A549 (cell line): ENCODE results near the gene ARMC9. TPM values are rescaled to one million over a fixed set of nuclear protein-coding genes. Genes with fewer than 3 reads are reported as not detected.

ENCODE experiments used
- ATAC-seq, 2 experiments: fragments of 200-7000 bp in 1 of 2; fragments of >200 bp in 1 of 2; cut with Nextera tagmentation in 1 of 2; cut with Tn5 transposase in 1 of 2; 3 replicates each; pipeline versions ENCODE4 v1.8.0 to v1.9.1; 2018 to 2020; ENCODE audit warnings: mild to moderate bottlenecking in 1 of 2, moderate library complexity in 1 of 2
- CTCF ChIA-PET: fragments of 300-600 bp; sonication (Branson Sonifier 250); formaldehyde crosslinking; extraction: SDS; loops from one replicate; lab custom pipeline; 2021; ENCODE audit warnings: antibody characterized with exemption, inconsistent platforms; lab: Yijun Ruan, JAX
- POLR2A ChIA-PET: fragments of 350-600 bp; formaldehyde crosslinking; extraction: SDS; loops from one replicate; lab custom pipeline; 2021; ENCODE audit warnings: antibody characterized with exemption, inconsistent platforms; lab: Yijun Ruan, JAX
- DNase-seq, 2 experiments: peaks; one replicate each; pipeline versions ENCODE4 v3.0.0 to v3.0.0-alpha.2; 2011 to 2016; ENCODE audit warnings: low read depth in 1 of 2, low spot score in 1 of 2
- FAIRE-seq: peaks from 2 replicates; lab custom pipeline; 2011; peaks lifted over from hg19 to GRCh38; lab: Jason Lieb, UNC
- H3K27ac ChIP-seq, 2 experiments: fragments of >200 bp; sonication (Bioruptor Twin); formaldehyde crosslinking; 3 replicates each; pipeline ENCODE4 v1.5.1; 2016 to 2017
- H3K4me1 ChIP-seq: fragments of >200 bp; sonication (Bioruptor Twin); formaldehyde crosslinking; 3 replicates; pipeline ENCODE4 v1.6.1; 2016
- H3K4me2 ChIP-seq: fragments of >200 bp; sonication (Bioruptor Twin); formaldehyde crosslinking; 3 replicates; pipeline ENCODE4 v1.6.1; 2016
- H3K4me3 ChIP-seq: fragments of >200 bp; sonication (Bioruptor Twin); formaldehyde crosslinking; 3 replicates; pipeline ENCODE4 v1.5.1; 2016
- H3K9me3 ChIP-seq: fragments of >200 bp; sonication (Bioruptor Twin); formaldehyde crosslinking; 3 replicates; pipeline ENCODE4 v1.6.1; 2016
- CEBPB ChIP-seq, 2 experiments: fragments of >200 bp in 1 of 2; sonication (Bioruptor Twin) in 1 of 2; formaldehyde crosslinking in 1 of 2; IDR thresholded peaks; 2 replicates each; pipeline ENCODE4 v1.6.1; 2012 to 2016
- CHD2 ChIP-seq: fragments of 150-350 bp; IDR thresholded peaks from 2 replicates; pipeline ENCODE4 v1.6.1; 2014; ENCODE audit warnings: low read length; ENCODE audit not compliant: partially characterized antibody
- CTCF ChIP-seq: fragments of >200 bp; sonication (Bioruptor Twin); formaldehyde crosslinking; IDR thresholded peaks from 3 replicates; pipeline ENCODE4 v1.5.1; 2016
- ELK1 ChIP-seq: fragments of 150-350 bp; IDR thresholded peaks from 2 replicates; pipeline ENCODE4 v1.6.1; 2014; ENCODE audit warnings: low read depth, mild to moderate bottlenecking, low read length
- EP300 ChIP-seq, 2 experiments: fragments of >200 bp; sonication (Bioruptor Twin); formaldehyde crosslinking; IDR thresholded peaks; 2 replicates in 1 of 2; 3 replicates in 1 of 2; pipeline ENCODE4 v1.6.1; 2016 to 2017
- FOSB ChIP-seq: fragments of 250-450 bp; sonication (Bioruptor Pico); IDR thresholded peaks from 2 replicates; pipeline ENCODE4 v1.5.0; 2020; ENCODE audit warnings: mild to moderate bottlenecking, moderate library complexity
- HDAC2 ChIP-seq: fragments of 200-600 bp; sonication (generic); IDR thresholded peaks from 2 replicates; pipeline ENCODE4 v1.6.1; 2016
- HES2 ChIP-seq: fragments of >200 bp; sonication (Bioruptor Twin); formaldehyde crosslinking; IDR thresholded peaks from 2 replicates; pipeline ENCODE4 v1.6.1; 2016
- HOXA7 ChIP-seq: fragments of 250-450 bp; sonication (Bioruptor Pico); IDR thresholded peaks from 2 replicates; pipeline ENCODE4 v1.5.0; 2020; ENCODE audit warnings: mild to moderate bottlenecking, moderate library complexity
- MAZ ChIP-seq: fragments of 150-350 bp; IDR thresholded peaks from 2 replicates; pipeline ENCODE4 v1.6.1; 2014; ENCODE audit warnings: antibody characterized with exemption, low read depth, low read length, borderline replicate concordance
- POLR2AphosphoS2 ChIP-seq: conservative IDR thresholded peaks from 2 replicates; pipeline ENCODE4 v1.6.1; 2012; ENCODE audit warnings: low read length, improper control_type of control experiment, inconsistent platforms
- RARB ChIP-seq: fragments of 250-450 bp; sonication (Bioruptor Pico); IDR thresholded peaks from 2 replicates; pipeline ENCODE4 v1.8.0; 2021; ENCODE audit warnings: mild to moderate bottlenecking, moderate library complexity
- RCOR1 ChIP-seq: fragments of 150-350 bp; IDR thresholded peaks from 2 replicates; pipeline ENCODE4 v1.6.1; 2014; ENCODE audit warnings: antibody characterized with exemption, low read length, low read depth
- SMC3 ChIP-seq: fragments of >200 bp; sonication (Bioruptor Twin); formaldehyde crosslinking; IDR thresholded peaks from 3 replicates; pipeline ENCODE4 v1.6.1; 2018; ENCODE audit warnings: inconsistent platforms
- SREBF2 ChIP-seq: fragments of 450-650 bp; IDR thresholded peaks from 2 replicates; pipeline ENCODE4 v1.6.1; 2014; ENCODE audit warnings: mild to moderate bottlenecking, moderate library complexity
- ZC3H11A ChIP-seq: fragments of 450-650 bp; IDR thresholded peaks from 2 replicates; pipeline ENCODE4 v1.6.1; 2014; ENCODE audit warnings: antibody characterized with exemption, mild to moderate bottlenecking
- WGBS: methylation state at CpG from one replicate; pipeline ENCODE4 v1.1.6; 2017; ENCODE audit errors: missing lambda C conversion rate; 5-methylcytosine and 5-hydroxymethylcytosine counted together
- polyA plus RNA-seq, 4 experiments: library from polyadenylated mRNA; depleted of rRNA in 3 of 4; stranded (reverse); fragments of >200 nt; fragmentation: RNase III in 1 of 4; extraction: RNeasy Plus Mini Kit Qiagen cat#74134 plus additional on column Dnase treatment in 1 of 4; gene quantifications; 2 replicates in 3 of 4; 3 replicates in 1 of 4; pipeline ENCODE4 v1.2.3, GENCODE V29; 2011 to 2017
- TF ChIP-seq, protein P1 (sequence below): fragments of 450-650 bp; IDR thresholded peaks from 2 replicates; pipeline ENCODE4 v1.6.1; 2014; ENCODE audit warnings: antibody characterized with exemption
- TF ChIP-seq, protein P2 (sequence below): IDR thresholded peaks from 2 replicates; pipeline ENCODE4 v1.6.1; 2012

ARMC9 gene
- polyA plus RNA-seq, 2 of the 4 experiments (the other 2 are of a cell fraction), result 12.0 to 14.1 TPM

GRCh38 chr2:231321556-231322334, 123.3 kb downstream of the ARMC9 start:
- Histone ChIP-seq H3K4me1 (no peaks in the 10 kb centered on the region), H3K4me2 (no peak overlapping the region), H3K9me3 (no peaks in the 10 kb centered on the region), H3K27ac (no peak overlapping the region), H3K4me3 (no peak overlapping the region)
- ChIA-PET CTCF (interaction anchor here (1.0 to 5.0 kb wide), 3 partner anchors 25 to 91 kb away, joined by 3 to 16 read pairs (median 7); no protein-coding TSS in a partner anchor), POLR2A (no interaction called here)
- ATAC-seq, result no peak
- no peak for FAIRE-seq
- TF ChIP-seq, protein P1, sequence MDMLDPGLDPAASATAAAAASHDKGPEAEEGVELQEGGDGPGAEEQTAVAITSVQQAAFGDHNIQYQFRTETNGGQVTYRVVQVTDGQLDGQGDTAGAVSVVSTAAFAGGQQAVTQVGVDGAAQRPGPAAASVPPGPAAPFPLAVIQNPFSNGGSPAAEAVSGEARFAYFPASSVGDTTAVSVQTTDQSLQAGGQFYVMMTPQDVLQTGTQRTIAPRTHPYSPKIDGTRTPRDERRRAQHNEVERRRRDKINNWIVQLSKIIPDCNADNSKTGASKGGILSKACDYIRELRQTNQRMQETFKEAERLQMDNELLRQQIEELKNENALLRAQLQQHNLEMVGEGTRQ, result no peak
- TF ChIP-seq CTCF (no peak), HOXA7 (CRISPR knock-in tag) (no peak), SREBF2 (no peak), RARB (CRISPR knock-in tag) (no peak)
- TF ChIP-seq, protein P2, sequence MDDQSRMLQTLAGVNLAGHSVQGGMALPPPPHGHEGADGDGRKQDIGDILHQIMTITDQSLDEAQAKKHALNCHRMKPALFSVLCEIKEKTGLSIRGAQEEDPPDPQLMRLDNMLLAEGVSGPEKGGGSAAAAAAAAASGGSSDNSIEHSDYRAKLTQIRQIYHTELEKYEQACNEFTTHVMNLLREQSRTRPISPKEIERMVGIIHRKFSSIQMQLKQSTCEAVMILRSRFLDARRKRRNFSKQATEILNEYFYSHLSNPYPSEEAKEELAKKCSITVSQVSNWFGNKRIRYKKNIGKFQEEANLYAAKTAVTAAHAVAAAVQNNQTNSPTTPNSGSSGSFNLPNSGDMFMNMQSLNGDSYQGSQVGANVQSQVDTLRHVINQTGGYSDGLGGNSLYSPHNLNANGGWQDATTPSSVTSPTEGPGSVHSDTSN, result no peak
- WGBS, result 90% methylated on average over 22 of the region's 22 CpGs
- DNase-seq, result no peak

- Histone ChIP-seq H3K4me2 (no peak overlapping the region), H3K9me3 (no peaks in the 10 kb centered on the region), H3K4me1 (no peaks in the 10 kb centered on the region), H3K27ac (no peak overlapping the region), H3K4me3 (no peak overlapping the region)
- no peak for TF ChIP-seq HDAC2
- TF ChIP-seq SMC3, result no peak
- TF ChIP-seq CEBPB (IDR thresholded peaks at IDR 0.05), result no peak
- TF ChIP-seq EP300 (IDR thresholded peaks at IDR 0.05), result no peak
- no peak for TF ChIP-seq FOSB
- TF ChIP-seq ZC3H11A, result no peak
- no peak for TF ChIP-seq POLR2AphosphoS2
- no peak for TF ChIP-seq RARB (CRISPR knock-in tag)
- no peak for TF ChIP-seq CHD2
- TF ChIP-seq, protein P2, result no peak
- TF ChIP-seq MAZ, result no peak
- no peak for TF ChIP-seq ELK1
- no peak for TF ChIP-seq RCOR1
- no peak for TF ChIP-seq HES2
- FAIRE-seq (no peak), ATAC-seq (no peak), DNase-seq (no peak)
- WGBS, result 91% methylated on average over 9 of the region's 9 CpGs
- ChIA-PET CTCF (interaction anchor here (1.2 to 5.0 kb wide), 3 partner anchors 11 to 89 kb away, joined by 3 to 16 read pairs (median 7); no protein-coding TSS in a partner anchor), POLR2A (no interaction called here)
Measured at GRCh38 chr2:231323316-231323715, 124.9 kb downstream of the ARMC9 start.
